Endothelial cell of umbilical vein (primary cell): ENCODE data around the gene FGF22. TPM values are rescaled to one million over a fixed set of nuclear protein-coding genes. Genes with fewer than 3 reads are reported as not detected.

Experiments
- BruUV-seq: library from RNA; stranded (reverse); fragments of 400-500 nt; replicated peaks from 2 replicates; lab custom pipeline; 2021; lab: Mats Ljungman, UMichigan
- CTCF ChIA-PET: fragments of 300-600, 350-600 bp; sonication (Branson Sonifier 250); formaldehyde crosslinking; loops from one replicate; lab custom pipeline; 2021; ENCODE audit warnings: antibody characterized with exemption, inconsistent platforms; lab: Charles Lee
- POLR2A ChIA-PET: fragments of 300-600, 350-600 bp; sonication (Branson Sonifier 250); formaldehyde crosslinking; loops from one replicate; lab custom pipeline; 2021; ENCODE audit warnings: antibody characterized with exemption, inconsistent platforms; lab: Charles Lee
- DNase-seq: peaks from one replicate; pipeline ENCODE4 v3.0.0-alpha.2; 2011; ENCODE audit warnings: low read depth, low spot score
- FAIRE-seq: peaks from 2 replicates; lab custom pipeline; 2011; peaks lifted over from hg19 to GRCh38; lab: Jason Lieb, UNC
- H2AFZ ChIP-seq: 2 replicates; pipeline ENCODE4 v1.6.0; 2012; ENCODE audit warnings: low read depth, low read length, control low read depth, inconsistent platforms
- H3K27ac ChIP-seq: 2 replicates; pipeline ENCODE4 v1.5.1; 2011; ENCODE audit warnings: low read depth, mild to moderate bottlenecking, control low read depth, low read length, moderate library complexity; ENCODE audit not compliant: insufficient read depth
- H3K27me3 ChIP-seq, 2 experiments: 2 replicates each; pipeline versions ENCODE4 v1.6.0 to v1.6.1; 2011; ENCODE audit warnings: low read length in 2 of 2, mixed read lengths in 1 of 2; ENCODE audit not compliant: control insufficient read depth in 2 of 2, insufficient read depth in 2 of 2
- H3K36me3 ChIP-seq, 2 experiments: 2 replicates in 1 of 2; 3 replicates in 1 of 2; pipeline ENCODE4 v1.5.1; 2011; ENCODE audit warnings: low read length in 2 of 2, mild to moderate bottlenecking in 1 of 2, moderate library complexity in 1 of 2; ENCODE audit not compliant: control insufficient read depth in 2 of 2, insufficient read depth in 2 of 2; ENCODE audit errors: extremely low read depth in 1 of 2
- H3K4me1 ChIP-seq: 3 replicates; pipeline ENCODE4 v1.5.1; 2011; ENCODE audit warnings: mild to moderate bottlenecking, low read length; ENCODE audit not compliant: control insufficient read depth, insufficient read depth; ENCODE audit errors: extremely low read depth
- H3K4me2 ChIP-seq: 2 replicates; pipeline ENCODE4 v1.6.1; 2011; ENCODE audit warnings: low read length, control low read depth, mixed read lengths; ENCODE audit not compliant: insufficient read depth
- H3K4me3 ChIP-seq, 3 experiments: fragments of 200-600 bp in 1 of 3; sonication (generic), shearing (Covaris generic) in 1 of 3; replicated peaks in 1 of 3; 2 replicates each; pipeline ENCODE4 v1.5.1; 2011 to 2016; ENCODE audit warnings: control low read depth in 3 of 3, low read length in 3 of 3, mild to moderate bottlenecking in 2 of 3, inconsistent platforms in 1 of 3, low read depth in 1 of 3, moderate library complexity in 1 of 3; ENCODE audit not compliant: insufficient read depth in 1 of 3
- H3K79me2 ChIP-seq: 2 replicates; pipeline ENCODE4 v1.6.0; 2012; ENCODE audit warnings: low read length, inconsistent platforms; ENCODE audit not compliant: control insufficient read depth, insufficient read depth
- H3K9ac ChIP-seq: replicated peaks from 2 replicates; pipeline ENCODE3; 2011; ENCODE audit warnings: low read length, control low read depth; ENCODE audit not compliant: insufficient read depth; ENCODE audit errors: extremely low read depth
- H3K9me1 ChIP-seq: replicated peaks from 3 replicates; pipeline ENCODE4 v1.6.0; 2011; ENCODE audit warnings: mild to moderate bottlenecking, low read length; ENCODE audit not compliant: control insufficient read depth, insufficient read depth; ENCODE audit errors: extremely low read depth
- H3K9me3 ChIP-seq: replicated peaks from 2 replicates; pipeline ENCODE4 v1.5.1; 2012; ENCODE audit warnings: low read length, inconsistent platforms; ENCODE audit not compliant: control insufficient read depth, insufficient read depth
- H4K20me1 ChIP-seq: replicated peaks from 2 replicates; pipeline ENCODE3; 2011; ENCODE audit warnings: mild to moderate bottlenecking, low read length; ENCODE audit not compliant: control insufficient read depth, insufficient read depth; ENCODE audit errors: extremely low read depth
- EZH2 ChIP-seq: IDR thresholded peaks from 2 replicates; pipeline ENCODE4 v1.6.1; 2012; ENCODE audit warnings: borderline replicate concordance, low read depth, mild to moderate bottlenecking, moderate library complexity, low read length, inconsistent platforms; ENCODE audit not compliant: severe bottlenecking
- FOS ChIP-seq: IDR thresholded peaks from 2 replicates; pipeline ENCODE4 v1.6.1; 2011; ENCODE audit warnings: mild to moderate bottlenecking, low read length, moderate library complexity, borderline replicate concordance; ENCODE audit not compliant: insufficient read depth
- GATA2 ChIP-seq: IDR thresholded peaks from 2 replicates; pipeline ENCODE4 v1.7.0; 2011; ENCODE audit warnings: low read depth, mild to moderate bottlenecking, moderate library complexity, mixed read lengths, low read length; ENCODE audit not compliant: insufficient read length, insufficient read depth
- JUN ChIP-seq: IDR thresholded peaks from 2 replicates; pipeline ENCODE4 v1.6.1; 2011; ENCODE audit warnings: borderline replicate concordance, low read depth; ENCODE audit not compliant: insufficient read length, insufficient read depth
- MYC ChIP-seq: IDR thresholded peaks from one replicate; pipeline ENCODE4 v1.6.1; 2011; ENCODE audit warnings: mild to moderate bottlenecking, low read depth, low read length
- POLR2A ChIP-seq: IDR thresholded peaks from 2 replicates; pipeline ENCODE4 v1.6.1; 2012; ENCODE audit warnings: low read depth, mild to moderate bottlenecking, control low read depth, low read length
- POLR2AphosphoS5 ChIP-seq: IDR thresholded peaks from 2 replicates; pipeline ENCODE4 v1.6.1; 2012; ENCODE audit warnings: low read depth, mild to moderate bottlenecking, control low read depth, low read length, moderate library complexity; ENCODE audit not compliant: insufficient read depth
- dilution Hi-C: fragments of 300-500 bp; cut with MboI; formaldehyde crosslinking; loops from one replicate; pipeline ENCODE4 v1.15.0; 2019; ENCODE audit warnings: low sequenced_read_pairs; ENCODE audit not compliant: extremely low pct_ligation_motif_present
- intact Hi-C: fragments of 100-400 bp; cut with micrococcal nuclease; formaldehyde crosslinking; loops from one replicate; pipeline ENCODE4 v1.10.0; 2022
- polyA plus RNA-seq, 4 experiments: library from polyadenylated mRNA; depleted of rRNA in 3 of 4; stranded (reverse) in 3 of 4; unstranded in 1 of 4; fragments of >200 nt; gene quantifications; 2 replicates each; pipeline versions ENCODE4 v1.2.1 to v1.2.3, GENCODE V29; 2011 to 2012; ENCODE audit warnings: missing spikeins in 1 of 4
- total RNA-seq: library from RNA; stranded (reverse); gene quantifications from 2 replicates; pipeline ENCODE4 v1.2.3, GENCODE V29; 2021
- TF ChIP-seq, protein P1 (sequence below): IDR thresholded peaks from 2 replicates; pipeline ENCODE4 v1.6.1; 2011; ENCODE audit not compliant: insufficient read depth, insufficient read length
- TF ChIP-seq, protein P2 (sequence below), 2 donors: IDR thresholded peaks; 1 replicate in 1 of 2; 2 replicates in 1 of 2; pipeline ENCODE4 v1.5.1; 2011; ENCODE audit warnings: low read length in 2 of 2, mild to moderate bottlenecking in 2 of 2, moderate library complexity in 2 of 2, control low read depth in 1 of 2, inconsistent platforms in 1 of 2, low read depth in 1 of 2; ENCODE audit not compliant: insufficient read depth in 1 of 2; ENCODE audit errors: extremely low read depth in 1 of 2

FGF22 gene
- total and polyA plus RNA-seq, 2 donors (not counting 3 experiments of a cell fraction or from before 2014, with no cell fraction given): 0.07 TPM; not detected in 1

DNA sequence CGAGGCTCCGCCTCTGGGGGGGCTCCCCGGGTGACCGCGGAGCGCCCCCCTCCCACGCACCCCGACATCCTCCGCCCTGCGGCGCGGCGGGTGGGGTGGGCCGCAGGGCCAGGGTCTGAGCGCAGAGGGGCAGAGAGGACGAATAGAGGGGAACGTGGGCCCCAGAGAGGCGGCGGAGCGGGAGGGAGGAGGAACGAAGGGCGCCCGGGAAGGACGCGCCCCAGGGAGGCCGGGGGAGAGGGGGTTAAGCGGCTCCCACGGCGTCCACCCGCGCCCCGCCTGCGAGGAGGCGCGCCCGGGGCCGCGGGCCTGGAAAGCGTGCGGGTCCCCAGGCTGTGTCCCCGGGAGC lies 49.0 kb upstream of the FGF22 start:
- FAIRE-seq (no peak), DNase-seq (no peak)
- intact Hi-C loops (no loop called here), dilution Hi-C loops (no loop called here)
- no peaks in the 10 kb centered on the region for H3K36me3 ChIP-seq
- H3K9ac ChIP-seq: no peak overlapping the region
- no peak overlapping the region for H3K27ac ChIP-seq
- H3K9me3 ChIP-seq: no peaks in the 10 kb centered on the region
- no peaks in the 10 kb centered on the region for H3K79me2 ChIP-seq
- H4K20me1 ChIP-seq: no peaks in the 10 kb centered on the region
- no peak for TF ChIP-seq FOS
- TF ChIP-seq, protein P1, sequence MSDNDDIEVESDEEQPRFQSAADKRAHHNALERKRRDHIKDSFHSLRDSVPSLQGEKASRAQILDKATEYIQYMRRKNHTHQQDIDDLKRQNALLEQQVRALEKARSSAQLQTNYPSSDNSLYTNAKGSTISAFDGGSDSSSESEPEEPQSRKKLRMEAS: no peak
- no peak for TF ChIP-seq EZH2
- no peak for TF ChIP-seq MYC
- TF ChIP-seq POLR2AphosphoS5: no peak
- TF ChIP-seq JUN: no peak
- TF ChIP-seq, protein P2, sequence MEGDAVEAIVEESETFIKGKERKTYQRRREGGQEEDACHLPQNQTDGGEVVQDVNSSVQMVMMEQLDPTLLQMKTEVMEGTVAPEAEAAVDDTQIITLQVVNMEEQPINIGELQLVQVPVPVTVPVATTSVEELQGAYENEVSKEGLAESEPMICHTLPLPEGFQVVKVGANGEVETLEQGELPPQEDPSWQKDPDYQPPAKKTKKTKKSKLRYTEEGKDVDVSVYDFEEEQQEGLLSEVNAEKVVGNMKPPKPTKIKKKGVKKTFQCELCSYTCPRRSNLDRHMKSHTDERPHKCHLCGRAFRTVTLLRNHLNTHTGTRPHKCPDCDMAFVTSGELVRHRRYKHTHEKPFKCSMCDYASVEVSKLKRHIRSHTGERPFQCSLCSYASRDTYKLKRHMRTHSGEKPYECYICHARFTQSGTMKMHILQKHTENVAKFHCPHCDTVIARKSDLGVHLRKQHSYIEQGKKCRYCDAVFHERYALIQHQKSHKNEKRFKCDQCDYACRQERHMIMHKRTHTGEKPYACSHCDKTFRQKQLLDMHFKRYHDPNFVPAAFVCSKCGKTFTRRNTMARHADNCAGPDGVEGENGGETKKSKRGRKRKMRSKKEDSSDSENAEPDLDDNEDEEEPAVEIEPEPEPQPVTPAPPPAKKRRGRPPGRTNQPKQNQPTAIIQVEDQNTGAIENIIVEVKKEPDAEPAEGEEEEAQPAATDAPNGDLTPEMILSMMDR (IDR thresholded peaks at IDR 0.05; ENCODE audit: extremely low read depth in 1 of 2, insufficient read depth in 1 of 2, low read depth in 1 of 2, low read length in 2 of 2): no peak
- no peak for TF ChIP-seq GATA2
- no peak for TF ChIP-seq POLR2A
- H3K4me2 ChIP-seq: no peak overlapping the region
- no peaks in the 10 kb centered on the region for H3K9me1 ChIP-seq
- CTCF ChIA-PET: no interaction called here
- H3K4me1 ChIP-seq: no peaks in the 10 kb centered on the region
- H2AFZ ChIP-seq: no peak overlapping the region
- H3K27me3 ChIP-seq: peaks cover 10 to 13% of the 10 kb centered on the region in 2 experiments
- BruUV-seq: no TSS peak
- POLR2A ChIA-PET: no interaction called here
- no peak overlapping the region for H3K4me3 ChIP-seq
